ENCODE measurements around the gene PRKAG2.

DNA sequence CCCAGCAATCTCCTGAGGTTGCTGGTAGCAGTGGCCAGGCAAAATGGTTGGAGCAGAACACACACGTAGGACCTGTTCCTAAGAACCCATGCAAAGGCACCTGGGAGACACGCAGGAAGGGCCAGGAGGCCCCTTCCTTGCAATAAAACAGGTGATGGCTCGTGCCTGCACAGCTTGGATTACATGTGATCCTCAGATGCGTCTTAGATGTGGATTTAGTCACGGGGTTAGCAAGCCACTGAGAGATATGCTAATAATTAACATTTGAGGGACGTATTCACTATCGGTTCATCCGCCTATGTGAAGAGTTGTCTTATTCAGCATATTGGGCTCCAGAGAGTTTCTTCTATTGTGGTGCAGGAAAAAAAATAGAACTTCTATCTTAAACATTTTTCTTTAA is 352.6 kb downstream of the PRKAG2 start:
- TF ChIP-seq, protein P1, sequence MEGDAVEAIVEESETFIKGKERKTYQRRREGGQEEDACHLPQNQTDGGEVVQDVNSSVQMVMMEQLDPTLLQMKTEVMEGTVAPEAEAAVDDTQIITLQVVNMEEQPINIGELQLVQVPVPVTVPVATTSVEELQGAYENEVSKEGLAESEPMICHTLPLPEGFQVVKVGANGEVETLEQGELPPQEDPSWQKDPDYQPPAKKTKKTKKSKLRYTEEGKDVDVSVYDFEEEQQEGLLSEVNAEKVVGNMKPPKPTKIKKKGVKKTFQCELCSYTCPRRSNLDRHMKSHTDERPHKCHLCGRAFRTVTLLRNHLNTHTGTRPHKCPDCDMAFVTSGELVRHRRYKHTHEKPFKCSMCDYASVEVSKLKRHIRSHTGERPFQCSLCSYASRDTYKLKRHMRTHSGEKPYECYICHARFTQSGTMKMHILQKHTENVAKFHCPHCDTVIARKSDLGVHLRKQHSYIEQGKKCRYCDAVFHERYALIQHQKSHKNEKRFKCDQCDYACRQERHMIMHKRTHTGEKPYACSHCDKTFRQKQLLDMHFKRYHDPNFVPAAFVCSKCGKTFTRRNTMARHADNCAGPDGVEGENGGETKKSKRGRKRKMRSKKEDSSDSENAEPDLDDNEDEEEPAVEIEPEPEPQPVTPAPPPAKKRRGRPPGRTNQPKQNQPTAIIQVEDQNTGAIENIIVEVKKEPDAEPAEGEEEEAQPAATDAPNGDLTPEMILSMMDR (IDR thresholded peaks at IDR 0.05; ENCODE audit: low read depth, low read length): no peak
- no peak for TF ChIP-seq EZH2phosphoT487 (IDR thresholded peaks at IDR 0.05; ENCODE audit: low read depth)
